Activated gamma-delta T cell treated with anti-CD3 and anti-CD28 coated beads, Interleukin-2, amount 50 U/mL, for 16 hours (primary cell): Measurements from ENCODE around the gene DPP10.

ENCODE experiments used
- DNase-seq: peaks from one replicate; pipeline ENCODE4 v3.0.0-alpha.2; 2020; ENCODE audit warnings: low read depth

DPP10 gene

GRCh38 chr2:115160531-115161080, 718.2 kb downstream of the DPP10 start:
- DNase-seq, result no peak

- no peak for DNase-seq
Measured at GRCh38 chr2:115161081-115161770, 718.8 kb downstream of the DPP10 start.

GRCh38 chr2:115161771-115162493, 719.5 kb downstream of the DPP10 start:
- DNase-seq, result no peak

GRCh38 chr2:115162494-115163293, 720.3 kb downstream of the DPP10 start:
- DNase-seq, result no peak

GRCh38 chr2:115163572-115163971, 721.1 kb downstream of the DPP10 start:
- DNase-seq, result no peak

GRCh38 chr2:115165529-115166109, 723.2 kb downstream of the DPP10 start:
- DNase-seq, result no peak

GRCh38 chr2:115168457-115168856, 726.0 kb downstream of the DPP10 start:
- DNase-seq, result no peak

GRCh38 chr2:115169814-115170213, 727.4 kb downstream of the DPP10 start:
- DNase-seq, result no peak

GRCh38 chr2:115171751-115172150, 729.3 kb downstream of the DPP10 start:
- DNase-seq, result no peak

- no peak for DNase-seq
Measured at GRCh38 chr2:115174651-115175050, 732.2 kb downstream of the DPP10 start.

- no peak for DNase-seq
Measured at GRCh38 chr2:115183144-115183543, 740.7 kb downstream of the DPP10 start.

- DNase-seq, result no peak
Measured at GRCh38 chr2:115190459-115190858, 748.0 kb downstream of the DPP10 start.

- no peak for DNase-seq
Measured at GRCh38 chr2:115194623-115195022, 752.2 kb downstream of the DPP10 start.

- DNase-seq, result no peak
Measured at GRCh38 chr2:115196587-115196986, 754.1 kb downstream of the DPP10 start.

GRCh38 chr2:115199966-115200365, 757.5 kb downstream of the DPP10 start:
- no peak for DNase-seq

GRCh38 chr2:115201386-115201785, 758.9 kb downstream of the DPP10 start:
- no peak for DNase-seq

GRCh38 chr2:115208493-115209164, 766.2 kb downstream of the DPP10 start:
- no peak for DNase-seq

GRCh38 chr2:115214050-115214449, 771.6 kb downstream of the DPP10 start:
- DNase-seq, result no peak

- DNase-seq, result no peak
Measured at GRCh38 chr2:115219296-115219695, 776.9 kb downstream of the DPP10 start.

- DNase-seq, result no peak
Measured at GRCh38 chr2:115234186-115234585, 791.7 kb downstream of the DPP10 start.

GRCh38 chr2:115234737-115235136, 792.3 kb downstream of the DPP10 start:
- no peak for DNase-seq

- DNase-seq, result no peak
Measured at GRCh38 chr2:115248066-115248465, 805.6 kb downstream of the DPP10 start.
